Muscle layer of colon (tissue), 2 donors: ENCODE results near the gene LCOR.

ENCODE experiments used
- H3K27ac ChIP-seq: one replicate; pipeline ENCODE4 v1.7.0; 2013; ENCODE audit warnings: low read depth, mild to moderate bottlenecking, low read length, moderate library complexity
- H3K27me3 ChIP-seq, 2 donors: one replicate each; pipeline ENCODE4 v1.7.0; 2013; ENCODE audit warnings: low read length in 2 of 2, mild to moderate bottlenecking in 2 of 2; ENCODE audit not compliant: insufficient read depth in 2 of 2, control insufficient read depth in 1 of 2
- H3K36me3 ChIP-seq: one replicate; pipeline ENCODE4 v1.7.0; 2013; ENCODE audit warnings: mild to moderate bottlenecking, low read length; ENCODE audit not compliant: insufficient read depth
- H3K4me1 ChIP-seq: one replicate; pipeline ENCODE4 v1.7.0; 2013; ENCODE audit warnings: mild to moderate bottlenecking, low read length; ENCODE audit not compliant: insufficient read depth
- H3K4me3 ChIP-seq, 2 donors: one replicate each; pipeline ENCODE4 v1.7.0; 2013; ENCODE audit warnings: low read length in 2 of 2, low read depth in 1 of 2, mild to moderate bottlenecking in 1 of 2, moderate library complexity in 1 of 2
- H3K9ac ChIP-seq: one replicate; pipeline ENCODE4 v1.7.0; 2013; ENCODE audit warnings: low read length
- H3K9me3 ChIP-seq: one replicate; pipeline ENCODE4 v1.7.0; 2013; ENCODE audit warnings: mild to moderate bottlenecking, low read length
- donor health status: abdominal sarcoma.
- donor health status: Adenocarcinoma of cecum.

Gene LCOR

GRCh38 chr10:97006364-97006763 lies 174.3 kb downstream of the LCOR start:
- H3K27me3 ChIP-seq = no peaks in the 10 kb centered on the region
- H3K36me3 ChIP-seq = no peaks in the 10 kb centered on the region
- H3K4me3 ChIP-seq = no peak overlapping the region
- no peak overlapping the region for H3K9ac ChIP-seq
- no peak overlapping the region for H3K27ac ChIP-seq
- H3K4me1 ChIP-seq = no peaks in the 10 kb centered on the region
- peaks cover 5% of the 10 kb centered on the region for H3K9me3 ChIP-seq

- no peak overlapping the region for H3K9ac ChIP-seq
- no peaks in the 10 kb centered on the region for H3K36me3 ChIP-seq
- no peak overlapping the region for H3K27ac ChIP-seq
- no peaks in the 10 kb centered on the region for H3K4me1 ChIP-seq
- H3K27me3 ChIP-seq = no peaks in the 10 kb centered on the region
- H3K4me3 ChIP-seq = no peak overlapping the region
- H3K9me3 ChIP-seq = peaks cover 5% of the 10 kb centered on the region
Measured at GRCh38 chr10:97007417-97007816, 175.3 kb downstream of the LCOR start.

- no peak overlapping the region for H3K27ac ChIP-seq
- H3K36me3 ChIP-seq = no peaks in the 10 kb centered on the region
- no peak overlapping the region for H3K4me3 ChIP-seq
- no peaks in the 10 kb centered on the region for H3K27me3 ChIP-seq
- peaks cover 5% of the 10 kb centered on the region for H3K9me3 ChIP-seq
- H3K4me1 ChIP-seq = no peaks in the 10 kb centered on the region
- H3K9ac ChIP-seq = no peak overlapping the region
Measured at GRCh38 chr10:97010695-97011206, 178.7 kb downstream of the LCOR start.

- H3K4me1 ChIP-seq = no peaks in the 10 kb centered on the region
- peaks cover 5% of the 10 kb centered on the region for H3K9me3 ChIP-seq
- no peak overlapping the region for H3K4me3 ChIP-seq
- no peak overlapping the region for H3K27ac ChIP-seq
- no peaks in the 10 kb centered on the region for H3K27me3 ChIP-seq
- no peaks in the 10 kb centered on the region for H3K36me3 ChIP-seq
- H3K9ac ChIP-seq = no peak overlapping the region
Measured at GRCh38 chr10:97011397-97011796, 179.3 kb downstream of the LCOR start.

- Histone ChIP-seq H3K9me3 (peaks cover 3% of the 10 kb centered on the region), H3K9ac (no peak overlapping the region), H3K27ac (no peak overlapping the region), H3K36me3 (no peaks in the 10 kb centered on the region), H3K4me1 (no peaks in the 10 kb centered on the region), H3K4me3 (no peak overlapping the region), H3K27me3 (no peaks in the 10 kb centered on the region)
Measured at GRCh38 chr10:97012470-97012869, 180.4 kb downstream of the LCOR start.

- H3K4me3 ChIP-seq = no peak overlapping the region
- no peaks in the 10 kb centered on the region for H3K36me3 ChIP-seq
- no peaks in the 10 kb centered on the region for H3K9me3 ChIP-seq
- H3K4me1 ChIP-seq = no peaks in the 10 kb centered on the region
- H3K27me3 ChIP-seq = no peaks in the 10 kb centered on the region
- no peak overlapping the region for H3K9ac ChIP-seq
- no peak overlapping the region for H3K27ac ChIP-seq
Measured at GRCh38 chr10:97013568-97013967, 181.5 kb downstream of the LCOR start.

GRCh38 chr10:97013983-97014382 lies 181.9 kb downstream of the LCOR start:
- Histone ChIP-seq H3K9me3 (no peaks in the 10 kb centered on the region), H3K4me1 (no peaks in the 10 kb centered on the region), H3K27me3 (no peaks in the 10 kb centered on the region), H3K4me3 (no peak overlapping the region), H3K27ac (no peak overlapping the region), H3K9ac (no peak overlapping the region), H3K36me3 (no peaks in the 10 kb centered on the region)

- Histone ChIP-seq H3K4me3 (no peak overlapping the region), H3K27ac (no peak overlapping the region), H3K4me1 (peaks cover 4% of the 10 kb centered on the region), H3K27me3 (no peaks in the 10 kb centered on the region), H3K36me3 (no peaks in the 10 kb centered on the region), H3K9me3 (no peaks in the 10 kb centered on the region), H3K9ac (no peak overlapping the region)
Measured at GRCh38 chr10:97015240-97015639, 183.1 kb downstream of the LCOR start.

GRCh38 chr10:97016728-97017473 lies 184.8 kb downstream of the LCOR start:
- no peaks in the 10 kb centered on the region for H3K36me3 ChIP-seq
- no peaks in the 10 kb centered on the region for H3K27me3 ChIP-seq
- H3K27ac ChIP-seq = no peak overlapping the region
- H3K4me3 ChIP-seq = no peak overlapping the region
- no peaks in the 10 kb centered on the region for H3K9me3 ChIP-seq
- no peak overlapping the region for H3K9ac ChIP-seq
- H3K4me1 ChIP-seq = peaks cover 14% of the 10 kb centered on the region

GRCh38 chr10:97017474-97017903 lies 185.4 kb downstream of the LCOR start:
- H3K9me3 ChIP-seq = no peaks in the 10 kb centered on the region
- H3K4me1 ChIP-seq = peaks cover 14% of the 10 kb centered on the region
- H3K36me3 ChIP-seq = no peaks in the 10 kb centered on the region
- H3K27me3 ChIP-seq = no peaks in the 10 kb centered on the region
- H3K4me3 ChIP-seq = no peak overlapping the region
- no peak overlapping the region for H3K27ac ChIP-seq
- no peak overlapping the region for H3K9ac ChIP-seq

GRCh38 chr10:97018251-97019212 lies 186.4 kb downstream of the LCOR start:
- no peaks in the 10 kb centered on the region for H3K9me3 ChIP-seq
- H3K36me3 ChIP-seq = no peaks in the 10 kb centered on the region
- peaks cover 14% of the 10 kb centered on the region for H3K4me1 ChIP-seq
- no peak overlapping the region for H3K27ac ChIP-seq
- no peak overlapping the region for H3K9ac ChIP-seq
- H3K27me3 ChIP-seq = no peaks in the 10 kb centered on the region
- no peak overlapping the region for H3K4me3 ChIP-seq
